GM19043 (cell line): ENCODE results near the gene GALK2.
"Not testable (repeated sequence)": the region's sequence is repeated elsewhere in the genome, so short reads cannot be mapped to it uniquely, and the experiment has no call there.

Experiments used
- ATAC-seq: cut with Tn5 transposase; IDR thresholded peaks from one replicate; pipeline ENCODE4 v1.9.1; 2021; ENCODE audit warnings: low read depth; ENCODE audit not compliant: unreplicated experiment

Gene GALK2

DNA sequence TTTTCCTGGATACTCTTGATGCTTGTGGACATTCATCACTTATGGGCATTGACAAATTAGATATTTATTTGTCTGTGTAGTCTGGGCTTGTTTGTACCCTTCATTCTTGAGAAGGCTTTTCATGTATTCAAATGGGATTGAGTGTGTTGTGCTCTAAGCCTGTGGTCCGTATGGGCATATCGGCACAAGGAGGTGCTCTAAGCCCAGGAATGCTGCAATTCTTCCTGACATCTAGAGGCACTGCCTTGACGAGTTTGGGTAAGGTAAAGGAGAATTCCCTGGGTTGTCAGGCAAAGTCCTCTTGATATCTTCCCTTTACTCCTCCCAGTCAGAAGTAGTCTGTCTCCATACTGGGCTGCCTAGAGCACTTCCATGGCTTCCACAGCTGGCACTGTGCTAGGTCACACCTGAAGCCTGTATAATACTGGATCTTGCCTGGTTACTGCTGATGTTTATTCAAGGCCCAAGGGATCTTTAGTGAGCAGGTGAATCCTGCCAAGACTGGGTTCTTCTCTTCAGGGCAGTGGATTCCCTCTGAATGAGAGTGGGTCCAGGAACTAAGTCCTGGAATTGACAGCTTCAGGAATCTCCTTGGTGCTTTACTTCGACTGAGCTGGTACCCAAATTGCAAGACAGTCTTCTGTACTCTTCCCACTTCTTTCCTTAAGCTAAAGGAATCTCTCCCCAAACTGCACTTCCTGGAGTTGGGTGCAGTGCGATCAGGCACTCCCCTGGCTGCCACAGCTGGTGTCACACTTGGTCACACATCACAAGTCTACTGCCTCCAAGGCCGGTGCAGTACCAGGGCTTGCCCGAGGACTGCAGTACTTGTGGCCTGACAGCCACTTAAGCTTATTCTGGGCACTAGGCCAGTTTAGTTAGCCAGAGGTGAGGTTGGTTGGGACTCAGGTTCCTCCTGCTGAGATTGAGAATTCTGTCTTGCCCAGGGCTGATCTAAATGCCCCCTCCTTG lies 46.0 kb downstream of the GALK2 start:
- peak; percentile 98 for ATAC-seq

GRCh38 chr15:49223536-49224274 lies 53.7 kb downstream of the GALK2 start:
- no peak for ATAC-seq

DNA sequence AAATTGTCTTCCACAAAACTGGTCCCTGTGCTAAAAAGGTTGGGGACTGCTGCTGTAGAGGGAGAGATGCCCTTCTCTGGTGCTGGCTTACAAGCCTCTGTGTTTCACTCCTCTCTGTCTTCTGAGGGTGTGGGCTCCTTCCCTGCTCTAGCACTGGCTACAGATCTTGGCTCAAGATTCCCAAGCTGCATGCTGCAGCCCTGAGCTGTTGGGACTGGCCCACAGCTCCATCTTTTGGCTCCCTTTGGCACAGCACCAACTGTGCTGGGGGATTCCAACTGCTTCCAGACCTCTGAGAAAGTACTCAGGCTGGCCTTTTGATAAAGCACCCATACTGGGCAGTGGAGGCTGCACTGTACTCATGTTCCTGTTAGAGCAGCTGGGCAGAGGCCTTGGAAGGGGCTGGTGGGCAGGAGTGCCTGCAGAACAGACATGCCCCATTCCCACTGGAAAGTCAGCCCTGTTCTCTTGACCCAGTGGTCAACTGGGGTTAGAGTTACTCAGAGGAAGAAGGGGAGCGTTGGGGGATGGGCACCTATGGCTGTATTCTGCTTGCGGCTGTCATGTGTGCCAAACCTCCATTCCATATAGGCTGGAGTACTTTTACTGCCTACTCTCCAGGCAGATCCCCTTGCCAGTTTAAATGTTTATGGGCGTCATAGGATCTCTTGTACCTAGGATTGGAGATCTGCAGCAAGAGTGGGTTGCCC lies 55.7 kb downstream of the GALK2 start:
- ATAC-seq: no peak

- no peak for ATAC-seq
Measured at GRCh38 chr15:49227602-49228001, 57.6 kb downstream of the GALK2 start.

GRCh38 chr15:49229922-49230321 lies 59.9 kb downstream of the GALK2 start:
- no peak for ATAC-seq

DNA sequence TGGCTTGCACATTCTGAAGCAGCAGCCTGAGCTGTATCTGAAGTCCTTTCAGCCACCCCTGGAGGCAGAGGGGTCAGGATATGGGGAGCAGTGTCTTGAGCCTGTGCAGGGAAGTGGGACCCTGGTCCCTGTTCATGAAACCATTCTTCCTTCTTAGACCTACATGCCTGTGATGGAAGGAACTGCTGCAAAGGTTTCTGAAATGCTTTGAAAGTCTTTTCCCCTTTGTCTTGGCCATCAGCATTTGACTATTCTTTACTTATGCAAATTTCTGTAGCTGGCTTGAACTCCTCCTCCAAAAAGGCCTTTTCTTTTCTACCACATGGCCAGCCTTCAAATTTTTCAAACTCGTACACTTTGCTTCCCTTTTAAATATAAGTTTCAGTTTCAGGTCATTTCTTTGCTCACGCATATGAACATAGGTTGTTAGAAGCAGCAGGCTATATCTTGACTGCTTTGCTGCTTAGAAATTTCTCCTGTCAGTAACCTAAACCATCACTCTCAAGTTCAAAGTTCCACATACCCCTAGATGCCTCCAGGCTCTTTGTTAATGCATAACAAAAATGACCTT lies 62.3 kb downstream of the GALK2 start:
- no peak for ATAC-seq

GRCh38 chr15:49235446-49236124 lies 65.5 kb downstream of the GALK2 start:
- ATAC-seq: peak; percentile 81

- no peak for ATAC-seq
Measured at GRCh38 chr15:49236869-49237268, 66.8 kb downstream of the GALK2 start.

GRCh38 chr15:49238342-49238741 lies 68.3 kb downstream of the GALK2 start:
- no peak for ATAC-seq

DNA sequence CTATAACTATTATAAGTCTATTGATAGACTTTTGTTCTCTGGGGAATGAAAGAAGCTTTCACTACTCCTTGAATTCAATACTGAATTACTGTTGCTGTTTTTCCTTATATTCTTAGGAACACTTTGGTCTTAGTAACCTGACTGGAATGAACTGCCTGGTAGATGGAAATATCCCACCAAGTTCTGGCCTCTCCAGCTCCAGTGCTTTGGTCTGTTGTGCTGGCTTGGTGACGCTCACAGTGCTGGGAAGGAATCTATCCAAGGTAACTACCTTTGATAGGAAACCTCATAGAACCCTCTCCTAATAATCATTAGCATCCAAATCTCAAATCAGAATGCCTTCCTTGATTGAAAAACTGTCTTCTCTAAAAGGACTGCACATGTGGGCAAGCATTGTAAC lies 69.1 kb downstream of the GALK2 start:
- no peak for ATAC-seq

DNA sequence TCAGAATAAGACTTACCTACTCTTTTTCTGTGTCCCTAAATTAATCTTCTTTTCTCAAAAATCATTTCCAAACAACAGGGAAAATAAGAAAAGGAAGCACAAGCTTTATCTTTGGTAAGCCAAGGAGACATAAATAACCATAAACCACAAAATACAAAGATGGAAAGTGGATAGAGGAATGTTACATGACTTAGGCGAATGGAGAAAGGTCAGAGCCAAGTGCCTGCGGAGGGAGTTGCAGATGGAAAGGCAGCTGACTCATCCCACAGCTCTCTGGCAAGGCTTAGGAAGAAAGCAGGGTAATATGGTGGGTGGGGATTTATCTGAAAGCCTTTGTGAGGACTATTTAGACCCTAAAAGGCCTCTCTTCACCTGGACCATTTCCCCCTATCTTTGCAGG lies 72.8 kb downstream of the GALK2 start:
- no peak for ATAC-seq

DNA sequence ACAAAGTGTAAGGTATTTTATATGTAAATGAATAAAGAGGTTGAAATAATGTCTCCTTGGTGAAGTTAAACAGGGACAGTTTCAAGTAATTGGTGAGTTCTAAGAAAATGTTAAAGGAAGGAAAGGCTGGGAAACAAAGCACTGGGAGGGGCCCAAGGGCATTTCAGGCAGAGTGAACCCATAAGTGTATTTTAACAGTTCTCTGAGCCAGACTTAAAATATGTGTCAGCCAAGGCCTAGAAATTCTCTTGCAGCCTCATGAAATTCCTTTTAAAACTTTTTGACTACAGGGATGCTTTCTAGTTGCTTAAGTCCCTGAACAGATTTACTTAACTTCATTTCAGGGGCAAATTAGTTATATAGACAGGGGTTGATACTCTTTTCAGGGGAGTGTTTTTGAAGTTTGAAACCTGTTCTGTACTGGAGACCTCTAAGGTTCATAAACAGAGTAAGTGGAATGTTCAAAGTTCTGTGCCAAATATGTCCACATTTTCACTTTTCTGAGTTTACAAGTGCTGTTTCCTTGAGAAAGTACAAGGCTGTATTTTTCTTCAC lies 77.6 kb downstream of the GALK2 start:
- no peak for ATAC-seq

- no peak for ATAC-seq
Measured at GRCh38 chr15:49248291-49248690, 78.2 kb downstream of the GALK2 start.

DNA sequence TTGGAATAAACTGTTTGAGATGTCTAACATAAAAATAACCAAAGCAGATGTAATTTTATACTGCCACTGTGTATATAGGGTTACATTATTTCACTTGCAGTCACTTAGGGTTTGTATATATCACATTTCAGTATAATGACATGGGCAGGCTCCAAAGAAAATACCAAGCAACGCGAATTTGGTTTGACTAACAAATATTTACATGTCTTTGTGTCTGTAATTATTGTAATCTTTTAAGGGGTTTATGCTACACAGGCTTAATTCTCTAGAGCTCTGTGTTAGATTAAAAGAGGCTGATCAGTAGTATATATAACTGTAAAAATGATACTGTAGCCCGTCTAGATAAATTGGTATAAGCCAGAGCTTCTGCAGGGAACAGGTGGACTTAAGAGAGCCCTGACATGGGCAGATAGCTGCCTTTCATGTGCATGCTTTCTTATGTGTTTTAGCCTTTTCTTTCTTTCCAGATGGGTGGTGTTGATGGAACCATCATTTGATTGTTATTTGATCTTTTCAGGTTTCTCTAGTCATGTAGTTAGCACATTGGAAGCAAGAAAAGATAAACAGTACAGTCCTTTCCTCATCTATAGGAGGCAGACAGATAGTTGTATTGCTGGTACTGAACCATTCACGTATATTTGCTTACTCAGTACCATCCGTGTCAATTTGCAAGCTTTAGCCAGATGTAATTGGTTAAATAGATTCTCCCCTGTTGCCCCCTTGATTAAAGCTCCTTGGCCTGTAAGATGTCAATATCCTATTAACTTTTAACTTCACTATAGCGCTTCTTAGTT lies 86.1 kb downstream of the GALK2 start:
- no peak for ATAC-seq

DNA sequence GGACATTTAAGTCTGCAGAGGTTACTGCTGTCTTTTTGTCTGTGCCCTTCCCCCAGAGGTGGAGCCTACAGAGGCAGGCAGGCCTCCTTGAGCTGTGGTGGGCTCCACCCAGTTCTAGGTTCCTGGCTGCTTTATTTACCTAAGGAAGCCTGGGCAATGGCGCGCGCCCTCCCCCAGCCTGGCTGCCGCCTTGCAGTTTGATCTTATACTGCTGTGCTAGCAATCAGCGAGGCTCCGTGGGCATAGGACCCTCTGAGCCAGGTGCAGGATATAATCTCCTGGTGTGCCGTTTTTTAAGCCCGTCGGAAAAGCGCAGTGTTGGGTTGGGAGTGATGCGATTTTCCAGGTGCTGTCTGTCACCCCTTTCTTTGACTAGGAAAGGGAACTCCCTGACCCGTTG lies 95.1 kb downstream of the GALK2 start:
- ATAC-seq: not testable (repeated sequence)

DNA sequence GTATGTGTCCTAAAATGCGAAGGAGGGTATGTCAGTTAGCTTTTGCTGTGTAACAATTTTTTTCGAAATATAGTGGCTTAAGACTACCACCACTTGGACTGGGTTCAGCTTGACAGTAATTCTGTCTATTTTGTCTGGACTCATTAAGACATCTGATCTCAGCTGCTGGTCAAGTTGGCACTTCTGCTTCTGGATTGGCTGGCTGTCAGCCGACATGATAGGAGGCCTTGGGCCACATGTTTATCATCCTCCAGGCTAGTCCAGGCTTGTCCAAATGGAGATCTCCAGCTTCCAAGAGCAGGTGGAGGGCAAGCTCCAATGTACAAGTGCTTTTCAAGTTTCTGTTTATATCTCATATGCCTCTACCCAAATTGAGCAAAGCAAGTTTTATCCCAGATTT lies 95.9 kb downstream of the GALK2 start:
- ATAC-seq: no peak

GRCh38 chr15:49270541-49271421 lies 100.7 kb downstream of the GALK2 start:
- ATAC-seq: no peak

GRCh38 chr15:49273734-49274318 lies 103.8 kb downstream of the GALK2 start:
- ATAC-seq: no peak
